ENCODE results near the gene KDR. TPM values are rescaled to one million over a fixed set of nuclear protein-coding genes. Genes with fewer than 3 reads are reported as not detected.

Gene KDR
- total RNA-seq, 1 donor from 2014 or later: 22.9 TPM

GRCh38 chr4:55051532-55051931 is 73.9 kb downstream of the KDR start:
- Histone ChIP-seq H3K4me3 (no peak overlapping the region), H3K27me3 (no peaks in the 10 kb centered on the region), H3K36me3 (no peaks in the 10 kb centered on the region), H3K9me3 (peaks cover 0 to 11% of the 10 kb centered on the region in 2 donors), H3K4me1 (no peaks in the 10 kb centered on the region), H3K27ac (no peak overlapping the region)
- no peak for DNase-seq (ENCODE audit: low spot score in 2 of 2)
- intact Hi-C loops (cut with DNase I): no loop called here
- no peak for TF ChIP-seq CTCF (IDR thresholded peaks at IDR 0.05)

- DNase-seq (ENCODE audit: low spot score in 2 of 2): no peak
- Histone ChIP-seq H3K4me3 (no peak overlapping the region), H3K27me3 (no peaks in the 10 kb centered on the region), H3K27ac (no peak overlapping the region), H3K36me3 (no peaks in the 10 kb centered on the region), H3K9me3 (peaks cover 0 to 12% of the 10 kb centered on the region in 2 donors), H3K4me1 (no peaks in the 10 kb centered on the region)
- TF ChIP-seq CTCF (IDR thresholded peaks at IDR 0.05): no peak
- intact Hi-C loops (cut with DNase I): no loop called here
Measured at GRCh38 chr4:55050418-55050950, 74.9 kb downstream of the KDR start.

- Histone ChIP-seq H3K27ac (peak overlapping the region in 1 of 2 donors; percentile 7), H3K9me3 (no peaks in the 10 kb centered on the region), H3K4me3 (no peak overlapping the region), H3K4me1 (peaks cover 0 to 17% of the 10 kb centered on the region in 2 donors), H3K27me3 (no peaks in the 10 kb centered on the region), H3K36me3 (no peaks in the 10 kb centered on the region)
- DNase-seq (ENCODE audit: low spot score in 2 of 2): peak in 1 of 2 donors; percentile 65
- intact Hi-C loops (cut with DNase I): no loop called here
- TF ChIP-seq CTCF (IDR thresholded peaks at IDR 0.05): no peak
Measured at GRCh38 chr4:55038176-55038890, 87.1 kb downstream of the KDR start.

GRCh38 chr4:55037728-55038127 is 87.7 kb downstream of the KDR start:
- no peak for TF ChIP-seq CTCF (IDR thresholded peaks at IDR 0.05)
- H3K4me3 ChIP-seq: no peak overlapping the region
- H3K9me3 ChIP-seq: no peaks in the 10 kb centered on the region
- H3K27ac ChIP-seq: peak overlapping the region in 1 of 2 donors; percentile 7
- peaks cover 0 to 17% of the 10 kb centered on the region in 2 donors for H3K4me1 ChIP-seq
- no peaks in the 10 kb centered on the region for H3K27me3 ChIP-seq
- H3K36me3 ChIP-seq: no peaks in the 10 kb centered on the region
- intact Hi-C loops (cut with DNase I): no loop called here
- no peak for DNase-seq (ENCODE audit: low spot score in 2 of 2)

- H3K27me3 ChIP-seq: no peaks in the 10 kb centered on the region
- H3K36me3 ChIP-seq: no peaks in the 10 kb centered on the region
- no peak overlapping the region for H3K4me3 ChIP-seq
- H3K27ac ChIP-seq: no peak overlapping the region
- no peak for TF ChIP-seq CTCF (IDR thresholded peaks at IDR 0.05)
- no peaks in the 10 kb centered on the region for H3K9me3 ChIP-seq
- peaks cover 0 to 17% of the 10 kb centered on the region in 2 donors for H3K4me1 ChIP-seq
- no peak for DNase-seq (ENCODE audit: low spot score in 2 of 2)
- intact Hi-C loops (cut with DNase I): no loop called here
Measured at GRCh38 chr4:55036405-55036804, 89.0 kb downstream of the KDR start.
